Measurements from ENCODE around the gene ISG20L2. TPM values are rescaled to one million over a fixed set of nuclear protein-coding genes. Genes with fewer than 3 reads are reported as not detected.

The ISG20L2 gene
- total RNA-seq, 2 donors from 2014 or later: 13.6 to 18.0 TPM

GRCh38 chr1:156721131-156721530, 7.4 kb downstream of the ISG20L2 start:
- peaks cover 0 to 17% of the 10 kb centered on the region in 2 donors for H3K4me1 ChIP-seq
- H3K4me3 ChIP-seq: no peak overlapping the region
- no peak overlapping the region for H3K27ac ChIP-seq
- no peaks in the 10 kb centered on the region for H3K9me3 ChIP-seq
- no peak for DNase-seq (ENCODE audit: low spot score)
- TF ChIP-seq CTCF (IDR thresholded peaks at IDR 0.05): no peak
- H3K36me3 ChIP-seq: peaks cover 44% of the 10 kb centered on the region
- no peaks in the 10 kb centered on the region for H3K27me3 ChIP-seq

- Histone ChIP-seq H3K9me3 (no peaks in the 10 kb centered on the region), H3K27ac (no peak overlapping the region), H3K4me3 (no peak overlapping the region), H3K27me3 (no peaks in the 10 kb centered on the region), H3K36me3 (peaks cover 17% of the 10 kb centered on the region), H3K4me1 (no peaks in the 10 kb centered on the region)
- no peak for TF ChIP-seq CTCF (IDR thresholded peaks at IDR 0.05)
- no peak for DNase-seq (ENCODE audit: low spot score)
Measured at GRCh38 chr1:156717351-156717750, 11.2 kb downstream of the ISG20L2 start.

- TF ChIP-seq CTCF (IDR thresholded peaks at IDR 0.05): no peak
- H3K9me3 ChIP-seq: no peaks in the 10 kb centered on the region
- H3K4me1 ChIP-seq: peaks cover 0 to 5% of the 10 kb centered on the region in 2 donors
- H3K36me3 ChIP-seq: no peaks in the 10 kb centered on the region
- no peaks in the 10 kb centered on the region for H3K27me3 ChIP-seq
- no peak overlapping the region for H3K27ac ChIP-seq
- no peak for DNase-seq (ENCODE audit: low spot score)
- no peak overlapping the region for H3K4me3 ChIP-seq
Measured at GRCh38 chr1:156714830-156715229, 13.7 kb downstream of the ISG20L2 start.

GRCh38 chr1:156712626-156713025, 15.9 kb downstream of the ISG20L2 start:
- no peak for TF ChIP-seq CTCF (IDR thresholded peaks at IDR 0.05)

GRCh38 chr1:156711011-156711817, 17.4 kb downstream of the ISG20L2 start:
- Histone ChIP-seq H3K9me3 (no peaks in the 10 kb centered on the region), H3K4me3 (no peak overlapping the region), H3K27ac (no peak overlapping the region), H3K27me3 (no peaks in the 10 kb centered on the region), H3K4me1 (peaks cover 0 to 24% of the 10 kb centered on the region in 2 donors), H3K36me3 (no peaks in the 10 kb centered on the region)
- no peak for TF ChIP-seq CTCF (IDR thresholded peaks at IDR 0.05)
- no peak for DNase-seq (ENCODE audit: low spot score)

More at GRCh38 chr1:156712626-156713025, 15.9 kb downstream of the ISG20L2 start:
- no peak for DNase-seq (ENCODE audit: low spot score)
- H3K4me1 ChIP-seq: peaks cover 0 to 11% of the 10 kb centered on the region in 2 donors
- no peak overlapping the region for H3K27ac ChIP-seq
- H3K9me3 ChIP-seq: no peaks in the 10 kb centered on the region
- no peaks in the 10 kb centered on the region for H3K36me3 ChIP-seq
- no peaks in the 10 kb centered on the region for H3K27me3 ChIP-seq
- no peak overlapping the region for H3K4me3 ChIP-seq

Data from right atrium auricular region (tissue), 2 donors.